Activated T-cell treated with anti-CD3 and anti-CD28 coated beads, Interleukin-2, amount 50 U/mL, for 72 hours (primary cell): ENCODE data around the gene NR1I2. TPM values are rescaled to one million over a fixed set of nuclear protein-coding genes. Genes with fewer than 3 reads are reported as not detected.

Source experiments
- ATAC-seq, 2 donors: fragments of 150-1000 bp; cut with Tn5 transposase; replicated peaks in 1 of 2; 2 replicates each; pipeline ENCODE4 v1.10.0; 2021; ENCODE audit warnings: moderate library complexity in 2 of 2, mild to moderate bottlenecking in 1 of 2
- DNase-seq, 2 donors: peaks; one replicate each; pipeline ENCODE4 v3.0.0; 2021 to 2022; ENCODE audit warnings: mixed read lengths in 1 of 2
- H3K27ac Mint-ChIP-seq: one replicate; pipeline ENCODE4 v1.8.0; 2022; ENCODE audit warnings: mild to moderate bottlenecking, moderate library complexity, mixed read lengths
- H3K27me3 Mint-ChIP-seq: one replicate; pipeline ENCODE4 v1.8.0; 2022; ENCODE audit warnings: low read depth, mixed read lengths
- H3K36me3 Mint-ChIP-seq, 2 donors: one replicate each; pipeline ENCODE4 v1.8.0; 2022; ENCODE audit warnings: mixed read lengths in 2 of 2, mild to moderate bottlenecking in 1 of 2; ENCODE audit not compliant: insufficient read depth in 2 of 2
- H3K4me1 Mint-ChIP-seq: one replicate; pipeline ENCODE4 v1.8.0; 2022; ENCODE audit warnings: low read depth, mixed read lengths
- H3K4me3 Mint-ChIP-seq, 2 donors: one replicate each; pipeline ENCODE4 v1.8.0; 2022; ENCODE audit warnings: mild to moderate bottlenecking in 2 of 2, mixed read lengths in 2 of 2, moderate library complexity in 2 of 2
- H3K9me3 Mint-ChIP-seq, 2 donors: one replicate each; pipeline ENCODE4 v1.8.0; 2022; ENCODE audit warnings: mixed read lengths in 2 of 2
- total RNA-seq, 2 donors: library from RNA; stranded (reverse); gene quantifications; one replicate each; pipeline ENCODE4 v1.2.3, GENCODE V29; 2022

Gene NR1I2
- total RNA-seq, 2 donors from 2014 or later = 0.17 to 0.25 TPM

GRCh38 chr3:119790369-119790768, 8.5 kb downstream of the NR1I2 start:
- Mint-ChIP-seq H3K4me3 (no peak overlapping the region), H3K9me3 (no peaks in the 10 kb centered on the region), H3K27ac (no peak overlapping the region), H3K36me3 (no peaks in the 10 kb centered on the region), H3K4me1 (no peaks in the 10 kb centered on the region), H3K27me3 (no peaks in the 10 kb centered on the region)
- no peak for DNase-seq
- no peak for ATAC-seq

- DNase-seq (no peak), ATAC-seq (no peak)
- Mint-ChIP-seq H3K27me3 (peaks cover 7% of the 10 kb centered on the region), H3K4me3 (no peak overlapping the region), H3K9me3 (no peaks in the 10 kb centered on the region), H3K27ac (no peak overlapping the region), H3K36me3 (no peaks in the 10 kb centered on the region), H3K4me1 (no peaks in the 10 kb centered on the region)
Measured at GRCh38 chr3:119792270-119792669, 10.4 kb downstream of the NR1I2 start.

- Mint-ChIP-seq H3K9me3 (no peaks in the 10 kb centered on the region), H3K27me3 (peaks cover 7% of the 10 kb centered on the region), H3K36me3 (no peaks in the 10 kb centered on the region), H3K4me3 (no peak overlapping the region), H3K4me1 (no peaks in the 10 kb centered on the region), H3K27ac (no peak overlapping the region)
- ATAC-seq (no peak), DNase-seq (no peak)
Measured at GRCh38 chr3:119794401-119794800, 12.5 kb downstream of the NR1I2 start.

- no peak for ATAC-seq
- Mint-ChIP-seq H3K27ac (no peak overlapping the region), H3K4me3 (no peak overlapping the region), H3K4me1 (no peaks in the 10 kb centered on the region), H3K27me3 (peaks cover 7% of the 10 kb centered on the region), H3K9me3 (no peaks in the 10 kb centered on the region), H3K36me3 (no peaks in the 10 kb centered on the region)
- no peak for DNase-seq
Measured at GRCh38 chr3:119794971-119795612, 13.2 kb downstream of the NR1I2 start.

- no peaks in the 10 kb centered on the region for H3K4me1 Mint-ChIP-seq
- ATAC-seq (no peak), DNase-seq (no peak)
- no peak overlapping the region for H3K27ac Mint-ChIP-seq
- H3K4me3 Mint-ChIP-seq = no peak overlapping the region
- no peaks in the 10 kb centered on the region for H3K36me3 Mint-ChIP-seq
- no peaks in the 10 kb centered on the region for H3K9me3 Mint-ChIP-seq
- peaks cover 7% of the 10 kb centered on the region for H3K27me3 Mint-ChIP-seq
Measured at GRCh38 chr3:119795849-119796248, 13.9 kb downstream of the NR1I2 start.

- ATAC-seq (no peak), DNase-seq (no peak)
- Mint-ChIP-seq H3K27ac (no peak overlapping the region), H3K9me3 (no peaks in the 10 kb centered on the region), H3K4me3 (no peak overlapping the region), H3K27me3 (peaks cover 7% of the 10 kb centered on the region), H3K36me3 (no peaks in the 10 kb centered on the region), H3K4me1 (no peaks in the 10 kb centered on the region)
Measured at GRCh38 chr3:119796368-119796767, 14.5 kb downstream of the NR1I2 start.

- Mint-ChIP-seq H3K4me3 (no peak overlapping the region), H3K36me3 (no peaks in the 10 kb centered on the region), H3K4me1 (no peaks in the 10 kb centered on the region), H3K27ac (no peak overlapping the region), H3K9me3 (no peaks in the 10 kb centered on the region), H3K27me3 (peaks cover 7% of the 10 kb centered on the region)
- ATAC-seq (no peak), DNase-seq (no peak)
Measured at GRCh38 chr3:119796785-119797184, 14.9 kb downstream of the NR1I2 start.

- no peak for ATAC-seq
- H3K9me3 Mint-ChIP-seq = no peaks in the 10 kb centered on the region
Measured at GRCh38 chr3:119800844-119801243, 18.9 kb downstream of the NR1I2 start.

GRCh38 chr3:119808244-119808643, 26.3 kb downstream of the NR1I2 start:
- ATAC-seq (no peak), DNase-seq (no peak)
- peaks cover 9% of the 10 kb centered on the region for H3K27me3 Mint-ChIP-seq
- H3K36me3 Mint-ChIP-seq = no peaks in the 10 kb centered on the region
- peaks cover 9% of the 10 kb centered on the region for H3K4me1 Mint-ChIP-seq
- H3K27ac Mint-ChIP-seq = no peak overlapping the region
- no peak overlapping the region for H3K4me3 Mint-ChIP-seq
- H3K9me3 Mint-ChIP-seq = no peaks in the 10 kb centered on the region

More at GRCh38 chr3:119800844-119801243, 18.9 kb downstream of the NR1I2 start:
- Mint-ChIP-seq H3K27me3 (peaks cover 4% of the 10 kb centered on the region), H3K4me1 (no peaks in the 10 kb centered on the region), H3K36me3 (no peaks in the 10 kb centered on the region), H3K27ac (no peak overlapping the region), H3K4me3 (no peak overlapping the region)
- DNase-seq = no peak

- Mint-ChIP-seq H3K36me3 (no peaks in the 10 kb centered on the region), H3K9me3 (no peaks in the 10 kb centered on the region), H3K4me3 (peak overlapping the region; percentile 21 to 44), H3K27me3 (peaks cover 9% of the 10 kb centered on the region), H3K27ac (no peak overlapping the region), H3K4me1 (peaks cover 9% of the 10 kb centered on the region)
- ATAC-seq = no peak
- DNase-seq = no peak
Measured at GRCh38 chr3:119808843-119809242, 26.9 kb downstream of the NR1I2 start.

GRCh38 chr3:119809249-119810017, 27.5 kb downstream of the NR1I2 start:
- no peak for ATAC-seq
- Mint-ChIP-seq H3K27ac (no peak overlapping the region), H3K4me3 (peak overlapping the region; percentile 75 to 84), H3K27me3 (peaks cover 9% of the 10 kb centered on the region), H3K36me3 (no peaks in the 10 kb centered on the region), H3K4me1 (peaks cover 9% of the 10 kb centered on the region), H3K9me3 (no peaks in the 10 kb centered on the region)
- DNase-seq = peak in 1 of 2 donors; percentile 25

- H3K27ac Mint-ChIP-seq = no peak overlapping the region
- H3K9me3 Mint-ChIP-seq = no peaks in the 10 kb centered on the region
- H3K36me3 Mint-ChIP-seq = no peaks in the 10 kb centered on the region
- H3K4me3 Mint-ChIP-seq = peak overlapping the region; percentile 75 to 84
- DNase-seq (peak; percentile 69), ATAC-seq (peak; percentile 93 to 94)
- peaks cover 9% of the 10 kb centered on the region for H3K4me1 Mint-ChIP-seq
- H3K27me3 Mint-ChIP-seq = peaks cover 9% of the 10 kb centered on the region
Measured at GRCh38 chr3:119810018-119810435, 28.1 kb downstream of the NR1I2 start.

GRCh38 chr3:119812491-119813058, 30.7 kb downstream of the NR1I2 start:
- H3K27me3 Mint-ChIP-seq = no peaks in the 10 kb centered on the region
- no peaks in the 10 kb centered on the region for H3K9me3 Mint-ChIP-seq
- DNase-seq = no peak
- no peaks in the 10 kb centered on the region for H3K36me3 Mint-ChIP-seq
- H3K4me1 Mint-ChIP-seq = peaks cover 9% of the 10 kb centered on the region
- ATAC-seq = no peak
- no peak overlapping the region for H3K27ac Mint-ChIP-seq
- no peak overlapping the region for H3K4me3 Mint-ChIP-seq
